Peyer's patch (tissue), 4 donors: ENCODE data around the gene PLPP4. TPM values are rescaled to one million over a fixed set of nuclear protein-coding genes. Genes with fewer than 3 reads are reported as not detected.

Source experiments
- DNase-seq, 3 donors: peaks; one replicate each; pipeline ENCODE4 v3.0.0-alpha.2; 2017 to 2019
- H3K27ac ChIP-seq, 4 donors: fragments of 200-600 bp; sonication (generic); one replicate each; pipeline ENCODE4 v1.5.1; 2016 to 2019
- H3K27me3 ChIP-seq, 2 donors: fragments of 200-600 bp; sonication (generic); one replicate each; pipeline ENCODE4 v1.5.1; 2019
- H3K36me3 ChIP-seq, 3 donors: fragments of 200-600 bp; sonication (generic); one replicate each; pipeline ENCODE4 v1.5.1; 2016 to 2019
- H3K4me1 ChIP-seq, 4 donors: fragments of 200-600 bp; sonication (generic); one replicate each; pipeline ENCODE4 v1.5.1; 2016 to 2019
- H3K4me3 ChIP-seq, 4 donors: fragments of 200-600 bp; sonication (generic); 1 replicate in 3 of 4; 2 replicates in 1 of 4; pipeline ENCODE4 v1.5.1; 2016 to 2019; ENCODE audit warnings: mild to moderate bottlenecking in 1 of 4
- H3K9me3 ChIP-seq, 4 donors: fragments of 200-600 bp; sonication (generic); one replicate each; pipeline ENCODE4 v1.5.1; 2016 to 2019; ENCODE audit warnings: mild to moderate bottlenecking in 1 of 4
- POLR2A ChIP-seq, 2 donors: fragments of 450-650 bp; IDR thresholded peaks; one replicate each; pipeline ENCODE4 v1.5.1; 2017; ENCODE audit warnings: antibody characterized with exemption in 2 of 2, mild to moderate bottlenecking in 2 of 2, moderate library complexity in 2 of 2
- total RNA-seq, 4 donors: library from RNA; depleted of rRNA; stranded (reverse); fragments of >200 nt; gene quantifications; one replicate each; pipeline ENCODE4 v1.1.0, GENCODE V29; 2016
- TF ChIP-seq, protein P1 (sequence below), 6 experiments: fragments of 450-650 bp in 4 of 6; fragments of 200-600 bp in 2 of 6; sonication (generic) in 1 of 6; IDR thresholded peaks; one replicate each; pipeline ENCODE4 v1.5.1; 2017 to 2019; ENCODE audit warnings: antibody characterized with exemption in 6 of 6, mild to moderate bottlenecking in 3 of 6, moderate library complexity in 1 of 6

PLPP4 gene
- total RNA-seq, 4 donors from 2014 or later, result 1.3 TPM; not detected in 3

- DNase-seq, result no peak
- no peaks in the 10 kb centered on the region for H3K9me3 ChIP-seq
- H3K4me1 ChIP-seq, result no peaks in the 10 kb centered on the region
- TF ChIP-seq, protein P1, sequence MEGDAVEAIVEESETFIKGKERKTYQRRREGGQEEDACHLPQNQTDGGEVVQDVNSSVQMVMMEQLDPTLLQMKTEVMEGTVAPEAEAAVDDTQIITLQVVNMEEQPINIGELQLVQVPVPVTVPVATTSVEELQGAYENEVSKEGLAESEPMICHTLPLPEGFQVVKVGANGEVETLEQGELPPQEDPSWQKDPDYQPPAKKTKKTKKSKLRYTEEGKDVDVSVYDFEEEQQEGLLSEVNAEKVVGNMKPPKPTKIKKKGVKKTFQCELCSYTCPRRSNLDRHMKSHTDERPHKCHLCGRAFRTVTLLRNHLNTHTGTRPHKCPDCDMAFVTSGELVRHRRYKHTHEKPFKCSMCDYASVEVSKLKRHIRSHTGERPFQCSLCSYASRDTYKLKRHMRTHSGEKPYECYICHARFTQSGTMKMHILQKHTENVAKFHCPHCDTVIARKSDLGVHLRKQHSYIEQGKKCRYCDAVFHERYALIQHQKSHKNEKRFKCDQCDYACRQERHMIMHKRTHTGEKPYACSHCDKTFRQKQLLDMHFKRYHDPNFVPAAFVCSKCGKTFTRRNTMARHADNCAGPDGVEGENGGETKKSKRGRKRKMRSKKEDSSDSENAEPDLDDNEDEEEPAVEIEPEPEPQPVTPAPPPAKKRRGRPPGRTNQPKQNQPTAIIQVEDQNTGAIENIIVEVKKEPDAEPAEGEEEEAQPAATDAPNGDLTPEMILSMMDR (IDR thresholded peaks at IDR 0.05), result no peak
- TF ChIP-seq POLR2A (IDR thresholded peaks at IDR 0.05), result no peak
- no peaks in the 10 kb centered on the region for H3K27me3 ChIP-seq
- H3K36me3 ChIP-seq, result no peaks in the 10 kb centered on the region
- H3K4me3 ChIP-seq, result no peak overlapping the region
- H3K27ac ChIP-seq, result no peak overlapping the region
Observed at GRCh38 chr10:120578134-120578533, 121.1 kb downstream of the PLPP4 start.

DNA sequence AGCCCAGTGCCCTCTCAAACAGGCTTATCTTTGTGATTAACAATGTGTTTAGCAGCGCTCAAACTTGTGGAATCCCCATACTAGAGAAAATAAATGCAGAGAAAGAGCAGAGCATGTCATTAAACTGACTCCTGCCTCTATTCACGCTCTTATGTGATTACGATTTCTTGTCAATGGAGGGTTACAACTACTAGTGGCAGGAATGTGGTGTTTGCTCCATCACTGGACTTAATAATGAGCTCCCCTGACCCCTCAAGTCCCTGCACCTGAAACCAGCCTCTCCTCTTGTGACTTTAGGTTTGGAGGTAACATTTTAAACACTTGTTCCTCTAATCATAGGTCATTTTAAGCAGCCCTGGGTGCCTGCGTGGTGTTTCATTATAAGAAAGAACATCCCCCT is 121.9 kb downstream of the PLPP4 start:
- Histone ChIP-seq H3K4me1 (no peaks in the 10 kb centered on the region), H3K9me3 (no peaks in the 10 kb centered on the region), H3K36me3 (no peaks in the 10 kb centered on the region), H3K27me3 (no peaks in the 10 kb centered on the region), H3K4me3 (no peak overlapping the region), H3K27ac (no peak overlapping the region)
- TF ChIP-seq, protein P1 (IDR thresholded peaks at IDR 0.05), result no peak
- no peak for TF ChIP-seq POLR2A (IDR thresholded peaks at IDR 0.05)
- DNase-seq, result no peak

- no peak overlapping the region for H3K27ac ChIP-seq
- TF ChIP-seq, protein P1 (IDR thresholded peaks at IDR 0.05), result no peak
- TF ChIP-seq POLR2A (IDR thresholded peaks at IDR 0.05), result no peak
- DNase-seq, result peak in 1 of 3 donors; percentile 47
Observed at GRCh38 chr10:120580918-120581895, 124.2 kb downstream of the PLPP4 start.

GRCh38 chr10:120582753-120583152 is 125.7 kb downstream of the PLPP4 start:
- no peak overlapping the region for H3K4me3 ChIP-seq
- H3K27ac ChIP-seq, result no peak overlapping the region
- no peaks in the 10 kb centered on the region for H3K36me3 ChIP-seq
- no peaks in the 10 kb centered on the region for H3K27me3 ChIP-seq
- no peaks in the 10 kb centered on the region for H3K9me3 ChIP-seq
- no peak for TF ChIP-seq POLR2A (IDR thresholded peaks at IDR 0.05)
- TF ChIP-seq, protein P1 (IDR thresholded peaks at IDR 0.05), result no peak
- no peak for DNase-seq
- H3K4me1 ChIP-seq, result no peaks in the 10 kb centered on the region

More at GRCh38 chr10:120580918-120581895, 124.2 kb downstream of the PLPP4 start:
- H3K4me1 ChIP-seq, result no peaks in the 10 kb centered on the region
- H3K27me3 ChIP-seq, result no peaks in the 10 kb centered on the region
- no peaks in the 10 kb centered on the region for H3K9me3 ChIP-seq
- H3K36me3 ChIP-seq, result no peaks in the 10 kb centered on the region
- H3K4me3 ChIP-seq, result no peak overlapping the region

GRCh38 chr10:120583424-120584108 is 126.5 kb downstream of the PLPP4 start:
- Histone ChIP-seq H3K4me3 (no peak overlapping the region), H3K36me3 (no peaks in the 10 kb centered on the region), H3K27ac (no peak overlapping the region), H3K9me3 (no peaks in the 10 kb centered on the region), H3K27me3 (no peaks in the 10 kb centered on the region), H3K4me1 (no peaks in the 10 kb centered on the region)
- no peak for DNase-seq
- TF ChIP-seq POLR2A (IDR thresholded peaks at IDR 0.05), result no peak
- TF ChIP-seq, protein P1 (IDR thresholded peaks at IDR 0.05), result no peak
